ENCODE measurements around the gene RTN1. TPM values are rescaled to one million over a fixed set of nuclear protein-coding genes. Genes with fewer than 3 reads are reported as not detected.

Gene RTN1
- total RNA-seq, 4 donors from 2014 or later = 1.4 to 2.5 (median 1.8) TPM

DNA sequence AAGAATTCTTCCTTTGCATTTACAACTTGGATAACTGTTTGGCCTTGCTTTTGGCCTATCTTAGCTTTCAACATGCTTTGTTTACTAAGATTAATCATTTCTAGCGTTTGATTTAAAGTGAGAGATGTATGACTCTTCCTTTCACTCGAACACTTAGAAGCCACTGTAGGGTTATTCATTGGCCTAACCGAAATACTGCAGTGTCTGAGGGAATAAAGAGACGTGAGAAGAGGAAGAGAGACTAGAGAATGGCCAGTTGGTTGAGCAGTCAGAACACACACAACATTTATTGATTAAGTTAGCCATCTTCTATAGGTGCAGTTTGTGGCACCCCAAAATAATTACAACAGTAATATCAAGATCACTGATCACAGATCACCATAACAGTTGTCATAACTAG is 231.7 kb downstream of the RTN1 start:
- DNase-seq (no peak), ATAC-seq (no peak)
- H3K27me3 ChIP-seq = no peaks in the 10 kb centered on the region
- intact Hi-C loops (cut with DNase I; ENCODE audit: low total_unique reads) = no loop called here
- H3K36me3 ChIP-seq = no peaks in the 10 kb centered on the region
- H3K9me3 ChIP-seq = no peaks in the 10 kb centered on the region
- H3K4me1 ChIP-seq = no peaks in the 10 kb centered on the region
- H3K4me3 ChIP-seq = no peak overlapping the region
- TF ChIP-seq, protein P1, sequence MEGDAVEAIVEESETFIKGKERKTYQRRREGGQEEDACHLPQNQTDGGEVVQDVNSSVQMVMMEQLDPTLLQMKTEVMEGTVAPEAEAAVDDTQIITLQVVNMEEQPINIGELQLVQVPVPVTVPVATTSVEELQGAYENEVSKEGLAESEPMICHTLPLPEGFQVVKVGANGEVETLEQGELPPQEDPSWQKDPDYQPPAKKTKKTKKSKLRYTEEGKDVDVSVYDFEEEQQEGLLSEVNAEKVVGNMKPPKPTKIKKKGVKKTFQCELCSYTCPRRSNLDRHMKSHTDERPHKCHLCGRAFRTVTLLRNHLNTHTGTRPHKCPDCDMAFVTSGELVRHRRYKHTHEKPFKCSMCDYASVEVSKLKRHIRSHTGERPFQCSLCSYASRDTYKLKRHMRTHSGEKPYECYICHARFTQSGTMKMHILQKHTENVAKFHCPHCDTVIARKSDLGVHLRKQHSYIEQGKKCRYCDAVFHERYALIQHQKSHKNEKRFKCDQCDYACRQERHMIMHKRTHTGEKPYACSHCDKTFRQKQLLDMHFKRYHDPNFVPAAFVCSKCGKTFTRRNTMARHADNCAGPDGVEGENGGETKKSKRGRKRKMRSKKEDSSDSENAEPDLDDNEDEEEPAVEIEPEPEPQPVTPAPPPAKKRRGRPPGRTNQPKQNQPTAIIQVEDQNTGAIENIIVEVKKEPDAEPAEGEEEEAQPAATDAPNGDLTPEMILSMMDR (IDR thresholded peaks at IDR 0.05 in 4 of 5, conservative IDR thresholded peaks at IDR 0.05 in 1 of 5) = no peak
- TF ChIP-seq POLR2A (IDR thresholded peaks at IDR 0.05) = no peak
- in situ Hi-C loops (cut with MboI; ENCODE audit: low sequenced_read_pairs in 4 of 4) = no loop called here
- H3K27ac ChIP-seq = no peak overlapping the region

- in situ Hi-C loops (cut with MboI; ENCODE audit: low sequenced_read_pairs in 4 of 4) = no loop called here
- H3K27me3 ChIP-seq = peaks cover 2 to 9% (median 5%) of the 10 kb centered on the region in 3 donors
- no peak for TF ChIP-seq POLR2A (IDR thresholded peaks at IDR 0.05)
- TF ChIP-seq, protein P1 (IDR thresholded peaks at IDR 0.05 in 4 of 5, conservative IDR thresholded peaks at IDR 0.05 in 1 of 5) = no peak
- no peaks in the 10 kb centered on the region for H3K36me3 ChIP-seq
- no peak overlapping the region for H3K4me3 ChIP-seq
- DNase-seq = no peak
- peaks cover 0 to 4% of the 10 kb centered on the region in 2 donors for H3K4me1 ChIP-seq
- no peaks in the 10 kb centered on the region for H3K9me3 ChIP-seq
- no peak for ATAC-seq
- intact Hi-C loops (cut with DNase I; ENCODE audit: low total_unique reads) = no loop called here
- no peak overlapping the region for H3K27ac ChIP-seq
Observed at GRCh38 chr14:59634617-59635016, 236.0 kb downstream of the RTN1 start.

- H3K9me3 ChIP-seq = no peaks in the 10 kb centered on the region
- H3K27ac ChIP-seq = no peak overlapping the region
- in situ Hi-C loops (cut with MboI; ENCODE audit: low sequenced_read_pairs in 4 of 4) (no loop called here), intact Hi-C loops (cut with DNase I; ENCODE audit: low total_unique reads) (no loop called here)
- TF ChIP-seq POLR2A (IDR thresholded peaks at IDR 0.05) = no peak
- TF ChIP-seq, protein P1 (IDR thresholded peaks at IDR 0.05 in 4 of 5, conservative IDR thresholded peaks at IDR 0.05 in 1 of 5) = no peak
- H3K4me3 ChIP-seq = no peak overlapping the region
- no peak for DNase-seq
- no peaks in the 10 kb centered on the region for H3K36me3 ChIP-seq
- no peak for ATAC-seq
- peaks cover 0 to 4% of the 10 kb centered on the region in 2 donors for H3K4me1 ChIP-seq
- peaks cover 2 to 15% (median 14%) of the 10 kb centered on the region in 3 donors for H3K27me3 ChIP-seq
Observed at GRCh38 chr14:59633486-59633885, 237.1 kb downstream of the RTN1 start.

- DNase-seq (no peak), ATAC-seq (no peak)
- in situ Hi-C loops (cut with MboI; ENCODE audit: low sequenced_read_pairs in 4 of 4) = no loop called here
- Histone ChIP-seq H3K27ac (no peak overlapping the region), H3K4me3 (no peak overlapping the region), H3K27me3 (peaks cover 2 to 15% (median 14%) of the 10 kb centered on the region in 3 donors), H3K36me3 (no peaks in the 10 kb centered on the region), H3K4me1 (peaks cover 0 to 4% of the 10 kb centered on the region in 2 donors), H3K9me3 (no peaks in the 10 kb centered on the region)
- TF ChIP-seq POLR2A (IDR thresholded peaks at IDR 0.05) = no peak
- TF ChIP-seq, protein P1 (IDR thresholded peaks at IDR 0.05 in 4 of 5, conservative IDR thresholded peaks at IDR 0.05 in 1 of 5) = peak in 2 of 5 experiments; percentile 18 to 21
- intact Hi-C loops (cut with DNase I; ENCODE audit: low total_unique reads) = no loop called here
Observed at GRCh38 chr14:59632381-59632780, 238.2 kb downstream of the RTN1 start.

DNA sequence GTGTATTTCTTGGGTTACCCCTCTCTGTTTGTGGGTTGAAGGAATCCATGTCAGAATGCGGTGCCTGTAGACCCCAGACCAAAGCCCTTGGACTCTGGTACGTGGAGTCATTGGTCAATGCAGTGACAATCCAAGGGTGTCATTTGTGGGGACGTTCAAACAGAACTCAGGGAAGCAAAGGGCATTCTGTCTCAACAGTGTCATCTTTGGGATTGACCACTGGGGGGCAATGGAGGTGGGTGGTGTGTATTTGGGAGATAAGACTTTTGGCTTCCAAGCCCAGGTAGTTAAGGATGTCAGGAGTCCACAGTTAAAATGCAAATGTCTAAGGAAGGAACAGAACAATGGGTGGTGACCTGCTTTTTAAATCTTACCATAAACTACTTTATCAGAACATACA is 239.3 kb downstream of the RTN1 start:
- Histone ChIP-seq H3K27me3 (peaks cover 2 to 15% (median 14%) of the 10 kb centered on the region in 3 donors), H3K27ac (no peak overlapping the region), H3K9me3 (no peaks in the 10 kb centered on the region), H3K36me3 (no peaks in the 10 kb centered on the region), H3K4me3 (no peak overlapping the region), H3K4me1 (peaks cover 0 to 4% of the 10 kb centered on the region in 2 donors)
- DNase-seq = no peak
- in situ Hi-C loops (cut with MboI; ENCODE audit: low sequenced_read_pairs in 4 of 4) = no loop called here
- no peak for ATAC-seq
- no peak for TF ChIP-seq POLR2A (IDR thresholded peaks at IDR 0.05)
- TF ChIP-seq, protein P1 (IDR thresholded peaks at IDR 0.05 in 4 of 5, conservative IDR thresholded peaks at IDR 0.05 in 1 of 5) = no peak
- intact Hi-C loops (cut with DNase I; ENCODE audit: low total_unique reads) = no loop called here

All from gastrocnemius medialis (tissue), 4 donors.